ENCODE data around the gene LIMA1. TPM values are rescaled to one million over a fixed set of nuclear protein-coding genes. Genes with fewer than 3 reads are reported as not detected.
"Not testable (repeated sequence)": the region's sequence is repeated elsewhere in the genome, so short reads cannot be mapped to it uniquely, and the experiment has no call there.

Gene LIMA1
- total RNA-seq, 2 donors from 2014 or later: 61.8 to 65.7 TPM

- H3K4me1 Mint-ChIP-seq: peaks cover 21% of the 10 kb centered on the region
- peak overlapping the region; percentile 29 for H3K27ac Mint-ChIP-seq
- H3K27me3 Mint-ChIP-seq: no peaks in the 10 kb centered on the region
- no peaks in the 10 kb centered on the region for H3K9me3 Mint-ChIP-seq
- ATAC-seq (replicated peaks): no peak
- H3K36me3 Mint-ChIP-seq (ENCODE audit: low read depth): peaks cover 37% of the 10 kb centered on the region
- H3K4me3 Mint-ChIP-seq: no peak overlapping the region
These were observed 126.7 kb downstream of the LIMA1 start for GRCh38 chr12:50156641-50157040.

GRCh38 chr12:50154947-50155346 is 128.4 kb downstream of the LIMA1 start:
- ATAC-seq (replicated peaks); H3K27ac Mint-ChIP-seq; H3K9me3 Mint-ChIP-seq; H3K4me3 Mint-ChIP-seq; H3K27me3 Mint-ChIP-seq: not testable (repeated sequence)
- peaks cover 32% of the 10 kb centered on the region for H3K36me3 Mint-ChIP-seq (ENCODE audit: low read depth)
- H3K4me1 Mint-ChIP-seq: peaks cover 29% of the 10 kb centered on the region

- Mint-ChIP-seq H3K9me3 (no peaks in the 10 kb centered on the region), H3K4me1 (peaks cover 17% of the 10 kb centered on the region), H3K4me3 (no peak overlapping the region), H3K27me3 (no peaks in the 10 kb centered on the region), H3K27ac (peak overlapping the region; percentile 13), H3K36me3 (ENCODE audit: low read depth) (peaks cover 21% of the 10 kb centered on the region)
- ATAC-seq (replicated peaks): peak; percentile 29
These were observed 132.2 kb downstream of the LIMA1 start for GRCh38 chr12:50151047-50151687.

GRCh38 chr12:50149311-50149710 is 134.0 kb downstream of the LIMA1 start:
- Mint-ChIP-seq H3K4me1 (peaks cover 17% of the 10 kb centered on the region), H3K4me3 (no peak overlapping the region), H3K27ac (peak overlapping the region; percentile 65), H3K36me3 (ENCODE audit: low read depth) (peaks cover 24% of the 10 kb centered on the region), H3K27me3 (no peaks in the 10 kb centered on the region), H3K9me3 (no peaks in the 10 kb centered on the region)
- peak; percentile 64 for ATAC-seq (replicated peaks)

- not testable (repeated sequence) for H3K27ac Mint-ChIP-seq
These were observed 135.3 kb downstream of the LIMA1 start for GRCh38 chr12:50148011-50148410.

GRCh38 chr12:50147281-50147680 is 136.0 kb downstream of the LIMA1 start:
- H3K4me3 Mint-ChIP-seq: no peak overlapping the region
- peaks cover 17% of the 10 kb centered on the region for H3K4me1 Mint-ChIP-seq
- no peak overlapping the region for H3K27ac Mint-ChIP-seq
- no peaks in the 10 kb centered on the region for H3K27me3 Mint-ChIP-seq
- H3K36me3 Mint-ChIP-seq (ENCODE audit: low read depth): peaks cover 31% of the 10 kb centered on the region
- no peak for ATAC-seq (replicated peaks)
- no peaks in the 10 kb centered on the region for H3K9me3 Mint-ChIP-seq

More at GRCh38 chr12:50148011-50148410, 135.3 kb downstream of the LIMA1 start:
- peaks cover 29% of the 10 kb centered on the region for H3K36me3 Mint-ChIP-seq (ENCODE audit: low read depth)
- not testable (repeated sequence) for H3K4me3 Mint-ChIP-seq; H3K27me3 Mint-ChIP-seq; ATAC-seq (replicated peaks); H3K9me3 Mint-ChIP-seq
- peaks cover 17% of the 10 kb centered on the region for H3K4me1 Mint-ChIP-seq

GRCh38 chr12:50145439-50145838 is 137.9 kb downstream of the LIMA1 start:
- no peak for ATAC-seq (replicated peaks)
- Mint-ChIP-seq H3K36me3 (ENCODE audit: low read depth) (peaks cover 49% of the 10 kb centered on the region), H3K4me1 (peaks cover 6% of the 10 kb centered on the region), H3K4me3 (no peak overlapping the region), H3K27me3 (no peaks in the 10 kb centered on the region), H3K27ac (no peak overlapping the region), H3K9me3 (no peaks in the 10 kb centered on the region)

GRCh38 chr12:50142993-50143392 is 140.3 kb downstream of the LIMA1 start:
- no peaks in the 10 kb centered on the region for H3K9me3 Mint-ChIP-seq
- no peaks in the 10 kb centered on the region for H3K27me3 Mint-ChIP-seq
- no peak overlapping the region for H3K4me3 Mint-ChIP-seq
- H3K4me1 Mint-ChIP-seq: no peaks in the 10 kb centered on the region
- ATAC-seq (replicated peaks): no peak
- H3K27ac Mint-ChIP-seq: no peak overlapping the region
- H3K36me3 Mint-ChIP-seq (ENCODE audit: low read depth): peaks cover 65% of the 10 kb centered on the region

- peak; percentile 64 for ATAC-seq (replicated peaks)
- H3K36me3 Mint-ChIP-seq (ENCODE audit: low read depth): peaks cover 99% of the 10 kb centered on the region
- no peaks in the 10 kb centered on the region for H3K27me3 Mint-ChIP-seq
- no peaks in the 10 kb centered on the region for H3K9me3 Mint-ChIP-seq
- H3K4me3 Mint-ChIP-seq: no peak overlapping the region
- peaks cover 10% of the 10 kb centered on the region for H3K4me1 Mint-ChIP-seq
- H3K27ac Mint-ChIP-seq: peak overlapping the region; percentile 27
These were observed 150.7 kb downstream of the LIMA1 start for GRCh38 chr12:50132505-50133135.

- peaks cover 100% of the 10 kb centered on the region for H3K36me3 Mint-ChIP-seq (ENCODE audit: low read depth)
- no peaks in the 10 kb centered on the region for H3K9me3 Mint-ChIP-seq
- peaks cover 14% of the 10 kb centered on the region for H3K4me1 Mint-ChIP-seq
- no peak overlapping the region for H3K27ac Mint-ChIP-seq
- no peak for ATAC-seq (replicated peaks)
- H3K4me3 Mint-ChIP-seq: no peak overlapping the region
- H3K27me3 Mint-ChIP-seq: no peaks in the 10 kb centered on the region
These were observed 154.0 kb downstream of the LIMA1 start for GRCh38 chr12:50129290-50129689.

GRCh38 chr12:50127546-50127945 is 155.8 kb downstream of the LIMA1 start:
- no peak overlapping the region for H3K27ac Mint-ChIP-seq
- ATAC-seq (replicated peaks): no peak
- no peak overlapping the region for H3K4me3 Mint-ChIP-seq

More at GRCh38 chr12:50127546-50127945, 155.8 kb downstream of the LIMA1 start:
- Mint-ChIP-seq H3K36me3 (ENCODE audit: low read depth) (peaks cover 100% of the 10 kb centered on the region), H3K9me3 (no peaks in the 10 kb centered on the region), H3K27me3 (no peaks in the 10 kb centered on the region), H3K4me1 (peaks cover 11% of the 10 kb centered on the region)

Other genes starting within 250 kb of the LIMA1 start
- gene ASIC1, start 225.9 kb downstream of the LIMA1 start, total RNA-seq: 1 to 10 TPM in 1 of 2 donors, under 1 TPM in 1; 0.53 to 1.4 TPM
- gene SMARCD1, start 198.2 kb downstream of the LIMA1 start, total RNA-seq: 10 to 100 TPM; 29.4 to 57.3 TPM
- under 1 TPM in 1 of 2 donors, not detected in 1; 0.35 TPM for gene GPD1, start 179.5 kb downstream of the LIMA1 start, total RNA-seq
- gene COX14, start 171.3 kb downstream of the LIMA1 start, total RNA-seq: 10 to 100 TPM; 29.8 to 55.5 TPM
- 10 to 100 TPM; 72.0 to 77.6 TPM for gene CERS5, start 116.2 kb downstream of the LIMA1 start, total RNA-seq
- gene FAM186A, start 113.1 kb upstream of the LIMA1 start, total RNA-seq: not detected
- gene LARP4, start 117.4 kb upstream of the LIMA1 start, total RNA-seq: 10 to 100 TPM; 35.2 to 80.7 TPM
- gene DIP2B, start 221.5 kb upstream of the LIMA1 start, total RNA-seq: 10 to 100 TPM; 18.6 to 20.1 TPM

All from activated T-helper 17 cell treated with anti-CD3 and anti-CD28 coated beads, Interleukin-2, amount 50 U/mL, for 72 hours (primary cell).